ENCODE results near the gene NCAM1.

NCAM1 gene

DNA sequence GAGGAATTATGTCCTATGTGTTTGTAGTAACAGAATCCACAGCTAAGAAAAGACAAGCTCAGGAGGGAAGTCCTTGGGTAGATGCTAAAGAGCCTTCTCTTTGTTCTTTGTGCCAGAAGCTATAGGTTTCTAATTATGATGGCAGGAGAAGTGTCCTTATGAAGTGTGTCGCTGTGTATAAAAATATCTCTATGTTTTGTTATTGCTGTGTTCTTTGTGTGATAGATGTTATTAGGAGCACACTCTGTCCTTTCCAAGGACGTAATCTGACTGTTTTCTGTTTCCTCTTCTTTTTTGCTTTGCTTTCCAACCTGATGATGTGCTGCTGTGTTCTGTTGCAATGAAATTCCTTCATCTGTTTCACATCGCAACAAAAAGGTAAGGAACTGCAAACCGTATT, 171.9 kb downstream of the NCAM1 start:
- no peak for DNase-seq (ENCODE audit: low read depth)

DNA sequence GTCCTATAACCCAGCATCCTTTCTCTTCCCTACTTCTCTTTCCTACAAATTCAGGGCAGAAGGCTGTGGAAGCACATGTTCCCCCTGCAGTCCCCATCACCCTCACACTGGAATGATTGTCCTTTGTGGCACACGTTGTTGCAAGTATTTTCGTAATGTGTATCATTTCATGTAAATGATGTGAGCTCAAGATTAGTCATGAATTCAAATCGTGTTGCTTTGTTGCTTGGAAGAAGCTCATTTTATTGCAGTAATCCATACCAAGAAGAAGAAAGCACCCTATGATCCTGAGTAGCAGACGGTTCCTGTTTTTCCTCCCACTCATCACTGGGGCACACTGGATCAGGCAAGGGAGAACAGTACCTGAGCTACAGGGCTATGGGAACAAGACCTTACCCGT, 173.4 kb downstream of the NCAM1 start:
- DNase-seq (ENCODE audit: low read depth), result no peak

DNA sequence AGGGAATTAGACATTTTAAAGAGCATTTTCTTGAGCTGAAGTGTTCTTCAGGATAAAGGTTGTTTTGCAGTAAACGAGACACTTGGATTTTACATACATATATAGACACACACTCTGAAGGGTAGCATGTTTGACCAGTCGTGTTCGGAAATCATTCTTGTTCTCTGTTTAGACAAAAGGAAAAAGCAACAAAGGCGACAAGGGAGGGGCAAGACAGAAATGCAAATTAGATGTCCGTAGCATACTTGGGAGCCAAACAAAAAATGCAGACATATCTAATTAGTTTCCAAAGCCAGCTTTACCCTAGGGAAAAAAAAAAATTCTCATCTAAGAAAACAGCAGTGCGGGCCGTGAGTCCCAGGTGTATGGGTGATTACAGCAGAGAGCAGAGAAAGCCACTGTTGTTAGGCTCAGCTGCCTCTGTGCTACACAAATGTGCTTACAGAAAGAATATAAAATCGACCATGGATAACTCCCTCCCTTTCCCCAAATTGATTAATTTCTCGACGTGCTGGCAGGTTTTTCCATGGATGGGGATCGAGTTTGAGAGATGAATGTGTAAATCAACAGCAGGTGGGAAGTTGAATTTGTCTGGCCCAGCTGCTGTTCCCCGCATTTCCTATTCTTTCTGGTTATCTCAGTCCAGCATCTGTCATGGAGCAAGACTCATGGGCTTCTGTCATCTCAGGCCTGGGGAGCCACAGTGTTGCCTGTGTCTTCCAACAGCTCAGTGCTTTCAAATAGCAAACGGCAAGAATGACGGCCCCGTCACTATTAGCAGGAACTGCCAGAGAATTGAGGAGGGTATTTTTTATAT, 176.7 kb downstream of the NCAM1 start:
- DNase-seq (ENCODE audit: low read depth), result no peak

- no peak for DNase-seq (ENCODE audit: low read depth)
Observed at GRCh38 chr11:113138731-113139130, 177.5 kb downstream of the NCAM1 start.

GRCh38 chr11:113141010-113141409, 179.8 kb downstream of the NCAM1 start:
- DNase-seq (ENCODE audit: low read depth), result no peak

- no peak for DNase-seq (ENCODE audit: low read depth)
Observed at GRCh38 chr11:113142508-113142907, 181.3 kb downstream of the NCAM1 start.

DNA sequence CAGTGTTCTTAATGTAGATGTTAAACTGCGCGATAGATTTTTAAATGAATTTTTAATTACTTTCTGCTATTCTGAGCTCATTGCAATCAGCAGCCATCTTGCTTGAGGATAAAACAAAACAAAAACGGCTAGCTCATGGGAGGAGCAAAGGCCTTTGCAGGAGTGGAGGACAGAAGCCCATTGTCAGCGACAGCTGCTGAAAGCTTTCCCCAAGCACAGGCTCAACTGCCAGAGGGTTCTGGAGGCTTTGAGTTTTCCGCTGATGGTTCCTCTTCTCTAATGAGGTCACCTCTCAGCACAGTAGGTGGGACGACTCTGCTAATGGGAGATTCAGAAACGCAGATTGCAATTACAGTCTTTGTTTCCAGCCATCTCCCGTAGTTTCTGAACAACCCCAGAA, 186.0 kb downstream of the NCAM1 start:
- DNase-seq (ENCODE audit: low read depth), result no peak

GRCh38 chr11:113148076-113148475, 186.9 kb downstream of the NCAM1 start:
- no peak for DNase-seq (ENCODE audit: low read depth)

DNA sequence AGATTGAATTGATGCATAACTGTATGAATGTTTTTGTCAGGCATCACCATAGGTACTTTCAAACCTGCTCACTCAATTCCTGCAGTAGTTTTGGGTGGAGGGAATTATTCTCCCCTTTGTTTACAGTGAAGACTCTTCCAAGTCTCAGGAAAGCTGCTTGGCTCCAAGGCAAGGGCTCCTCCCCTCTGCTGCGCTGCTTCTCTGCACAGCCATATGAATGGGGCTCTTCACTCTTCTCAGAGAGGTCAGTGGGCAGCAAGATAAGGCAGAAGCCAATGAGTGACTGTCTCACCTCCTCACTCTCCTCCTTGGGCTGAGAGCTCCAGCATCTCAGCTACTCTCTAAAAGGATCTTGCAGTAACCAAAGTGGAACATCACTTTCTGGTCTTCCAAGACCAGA, 187.4 kb downstream of the NCAM1 start:
- DNase-seq (ENCODE audit: low read depth), result no peak

GRCh38 chr11:113151521-113151920, 190.3 kb downstream of the NCAM1 start:
- no peak for DNase-seq (ENCODE audit: low read depth)

- DNase-seq (ENCODE audit: low read depth), result no peak
Observed at GRCh38 chr11:113152500-113152899, 191.3 kb downstream of the NCAM1 start.

DNA sequence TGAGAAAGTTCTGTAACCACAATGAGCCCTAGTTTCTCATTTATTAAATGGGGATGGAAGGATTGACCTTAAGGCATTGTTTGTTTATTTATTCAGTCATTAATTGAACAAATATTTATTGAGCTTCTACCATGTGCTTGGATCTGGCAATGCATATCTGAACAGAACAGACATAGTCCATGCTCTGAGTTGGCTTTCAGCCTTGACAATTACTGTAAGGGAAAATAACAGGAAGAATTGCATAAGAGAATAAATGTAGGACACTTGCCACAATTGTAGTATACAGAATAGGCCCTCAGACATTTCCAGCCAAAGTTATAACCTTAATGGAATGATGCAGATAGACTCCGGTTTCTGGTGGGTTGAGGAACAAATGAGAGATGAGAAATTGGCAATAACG, 192.6 kb downstream of the NCAM1 start:
- DNase-seq (ENCODE audit: low read depth), result no peak

DNA sequence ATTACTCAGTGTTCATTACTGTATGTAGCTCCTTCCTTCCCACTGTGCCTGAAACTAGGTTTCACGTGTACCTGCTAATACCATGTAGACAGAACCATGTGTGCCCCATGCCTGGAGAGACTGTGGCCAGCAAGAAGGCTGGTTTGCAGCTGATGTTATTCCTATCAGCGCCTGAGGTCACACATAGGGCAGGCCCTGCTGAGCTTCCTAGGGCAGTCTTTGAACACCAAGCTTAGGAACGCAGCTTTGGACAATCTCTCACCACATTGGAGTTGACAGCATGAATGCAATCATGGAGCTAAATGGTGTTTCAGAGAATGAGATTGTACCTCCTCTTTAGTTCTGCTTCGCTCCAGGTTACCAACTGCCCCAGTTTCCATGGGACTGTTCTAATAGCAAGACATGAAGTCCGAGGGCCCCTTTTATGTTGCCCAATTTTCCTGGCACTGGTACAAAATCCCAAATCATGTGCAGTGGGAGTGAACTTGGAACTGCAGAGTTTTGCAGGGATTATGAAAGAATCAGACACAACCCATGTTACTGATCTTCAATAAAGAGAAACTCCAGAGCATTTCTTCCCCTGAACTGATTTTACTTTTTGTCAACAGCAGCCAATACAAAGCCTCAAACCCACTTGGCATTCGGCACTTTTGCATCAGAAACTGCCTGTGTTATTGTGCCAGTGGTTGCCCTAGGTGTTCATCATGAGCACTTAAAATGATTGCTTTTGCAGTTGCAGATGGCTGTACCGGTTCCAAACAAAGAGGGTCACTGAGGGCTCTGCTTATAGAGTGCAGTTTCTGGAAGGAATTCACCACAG, 199.0 kb downstream of the NCAM1 start:
- no peak for DNase-seq (ENCODE audit: low read depth)

DNA sequence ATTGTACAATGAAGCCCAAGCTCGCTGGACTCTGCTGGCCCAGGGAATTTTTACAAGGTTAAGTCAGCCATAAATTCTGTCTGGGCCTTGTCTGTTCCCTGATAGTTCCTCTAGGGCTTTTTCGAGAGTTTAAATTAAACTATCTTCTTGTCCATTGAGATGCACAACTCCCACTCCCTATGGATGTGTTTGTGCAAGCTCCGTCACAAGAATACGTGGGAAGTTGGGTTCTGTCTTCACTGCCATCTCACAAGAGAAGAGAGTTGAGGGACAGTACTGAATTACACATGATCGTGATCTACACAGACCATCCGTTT, 199.5 kb downstream of the NCAM1 start:
- no peak for DNase-seq (ENCODE audit: low read depth)

DNA sequence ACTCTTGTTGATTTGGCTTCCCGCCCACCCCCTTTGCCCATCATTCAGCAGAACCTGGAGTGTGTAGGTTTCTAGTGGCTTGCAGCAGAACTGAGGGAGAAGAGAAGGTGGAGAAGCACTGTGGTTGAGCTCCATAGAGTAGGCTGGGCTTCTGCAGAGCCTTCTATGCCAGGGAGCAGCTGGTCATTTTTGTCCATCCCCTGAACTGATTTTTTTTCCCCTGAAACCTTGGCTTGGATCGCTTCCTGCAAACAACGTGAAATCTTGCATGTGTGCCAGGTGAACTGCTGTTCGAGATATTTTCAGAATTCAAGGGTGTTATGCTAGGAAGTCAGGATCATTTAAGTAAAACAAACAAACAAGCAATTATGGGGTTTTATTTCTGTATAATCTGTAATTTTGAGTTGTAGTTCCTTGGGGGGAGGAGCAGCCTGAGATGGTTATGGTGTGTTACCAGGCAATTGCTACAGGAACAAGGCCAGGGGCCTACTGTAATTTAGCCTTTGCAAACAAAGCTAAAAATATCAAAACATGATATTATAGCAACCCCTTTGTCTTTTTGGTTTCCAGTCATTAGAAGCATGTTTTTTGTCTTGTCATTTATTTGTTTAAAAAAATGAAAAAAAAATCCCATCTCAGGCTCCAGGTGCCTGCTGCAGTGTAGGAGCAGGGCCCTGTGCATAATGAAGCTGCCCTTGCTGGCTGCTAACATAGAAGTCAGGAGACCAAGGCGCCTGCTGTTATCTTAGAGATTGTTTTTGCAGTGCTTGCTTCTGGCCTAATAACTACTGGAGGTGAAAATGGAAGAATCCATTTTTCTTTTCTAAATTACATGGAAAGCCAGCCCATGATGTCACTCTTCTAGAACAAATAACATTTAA, 200.7 kb downstream of the NCAM1 start:
- no peak for DNase-seq (ENCODE audit: low read depth)

DNA sequence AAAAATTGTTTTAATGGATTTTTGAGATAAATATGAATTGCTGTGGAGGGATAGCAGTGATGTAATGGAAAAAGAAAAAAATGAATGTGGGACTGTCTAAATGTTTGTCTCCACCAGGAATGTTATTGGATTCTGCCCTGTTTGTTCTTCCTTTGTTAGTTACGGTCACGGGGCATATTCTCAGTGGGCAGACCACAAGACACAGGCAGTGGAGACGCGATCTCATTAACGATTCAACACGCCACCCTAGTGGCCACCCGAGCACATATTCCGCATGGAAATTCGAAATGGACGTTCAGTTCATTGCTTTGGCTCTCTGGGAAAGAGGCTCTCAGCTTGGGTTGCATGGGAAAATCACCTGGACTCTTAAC, 201.4 kb downstream of the NCAM1 start:
- DNase-seq (ENCODE audit: low read depth), result no peak

DNA sequence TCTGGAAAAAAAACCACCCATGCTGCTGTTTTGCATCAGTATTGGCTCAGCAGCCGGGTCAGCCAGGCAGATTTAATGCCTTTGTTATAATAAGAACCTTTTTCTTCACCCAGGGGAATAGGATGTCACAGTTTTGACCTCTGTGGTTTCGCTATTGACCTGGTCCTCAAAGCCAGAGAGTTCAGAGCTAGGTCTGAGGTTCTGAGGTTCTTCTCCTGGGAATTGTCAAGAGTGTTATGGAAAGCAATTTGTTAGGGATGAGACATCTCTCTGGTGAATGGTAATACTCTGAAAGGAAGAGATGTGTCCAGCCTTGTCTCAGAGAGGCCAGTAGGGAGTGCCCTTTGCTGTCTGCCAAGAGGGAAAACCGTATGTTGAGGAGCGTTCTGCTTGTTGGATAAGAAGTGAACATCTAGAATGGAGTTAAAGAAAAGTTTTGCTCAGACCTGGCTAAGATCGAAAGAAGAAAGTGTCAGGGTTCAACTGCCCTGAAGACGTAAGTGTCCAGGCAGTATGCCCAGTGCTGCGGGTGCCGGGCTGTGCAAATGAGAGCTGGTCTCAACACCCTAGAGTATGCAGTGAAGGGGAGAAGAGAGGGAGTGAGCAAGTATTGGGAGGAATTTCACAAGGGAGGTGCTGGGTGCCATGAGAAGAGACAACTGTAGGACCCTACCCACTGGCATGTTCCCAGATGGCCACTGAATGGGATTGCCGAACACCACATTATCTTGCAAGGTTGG, 202.2 kb downstream of the NCAM1 start:
- DNase-seq (ENCODE audit: low read depth), result peak; percentile 64

DNA sequence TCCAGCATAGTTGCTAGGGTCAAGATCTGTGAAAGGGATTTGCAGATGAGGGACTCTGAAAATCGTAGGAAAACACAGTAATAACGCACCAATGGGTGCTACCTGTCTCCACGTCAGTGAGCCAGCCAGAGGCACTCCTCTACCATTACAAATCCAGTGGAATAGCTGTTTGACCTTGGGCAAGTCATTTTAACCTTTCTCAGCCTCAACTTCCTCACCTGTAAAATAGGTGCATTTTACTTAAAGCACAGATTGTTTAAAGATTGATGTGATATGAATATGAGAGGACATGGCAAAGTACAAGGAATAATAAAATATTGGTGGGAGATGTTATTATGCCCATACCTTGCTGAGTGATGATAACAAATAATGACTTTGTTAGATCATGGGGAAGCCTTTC, 205.1 kb downstream of the NCAM1 start:
- no peak for DNase-seq (ENCODE audit: low read depth)

DNA sequence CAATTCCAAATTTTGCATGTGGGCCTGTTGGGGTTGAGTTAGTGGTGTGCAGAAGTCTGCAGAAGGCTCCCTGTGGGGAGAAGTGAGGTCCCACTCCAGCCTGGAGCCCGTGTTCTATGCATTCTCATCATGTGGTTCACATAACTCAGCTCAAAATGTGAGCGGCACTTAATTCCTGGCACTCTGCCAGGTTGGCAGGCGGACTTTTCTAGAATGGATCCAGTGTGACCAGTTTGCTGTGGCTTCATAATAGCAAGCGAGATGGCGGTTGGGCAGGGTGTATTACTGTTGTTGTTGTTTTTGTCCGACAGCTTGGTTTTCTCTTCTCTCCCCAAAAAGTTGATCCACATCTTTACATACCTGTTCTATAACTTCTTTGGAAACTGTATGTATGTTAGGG, 206.4 kb downstream of the NCAM1 start:
- no peak for DNase-seq (ENCODE audit: low read depth)

DNA sequence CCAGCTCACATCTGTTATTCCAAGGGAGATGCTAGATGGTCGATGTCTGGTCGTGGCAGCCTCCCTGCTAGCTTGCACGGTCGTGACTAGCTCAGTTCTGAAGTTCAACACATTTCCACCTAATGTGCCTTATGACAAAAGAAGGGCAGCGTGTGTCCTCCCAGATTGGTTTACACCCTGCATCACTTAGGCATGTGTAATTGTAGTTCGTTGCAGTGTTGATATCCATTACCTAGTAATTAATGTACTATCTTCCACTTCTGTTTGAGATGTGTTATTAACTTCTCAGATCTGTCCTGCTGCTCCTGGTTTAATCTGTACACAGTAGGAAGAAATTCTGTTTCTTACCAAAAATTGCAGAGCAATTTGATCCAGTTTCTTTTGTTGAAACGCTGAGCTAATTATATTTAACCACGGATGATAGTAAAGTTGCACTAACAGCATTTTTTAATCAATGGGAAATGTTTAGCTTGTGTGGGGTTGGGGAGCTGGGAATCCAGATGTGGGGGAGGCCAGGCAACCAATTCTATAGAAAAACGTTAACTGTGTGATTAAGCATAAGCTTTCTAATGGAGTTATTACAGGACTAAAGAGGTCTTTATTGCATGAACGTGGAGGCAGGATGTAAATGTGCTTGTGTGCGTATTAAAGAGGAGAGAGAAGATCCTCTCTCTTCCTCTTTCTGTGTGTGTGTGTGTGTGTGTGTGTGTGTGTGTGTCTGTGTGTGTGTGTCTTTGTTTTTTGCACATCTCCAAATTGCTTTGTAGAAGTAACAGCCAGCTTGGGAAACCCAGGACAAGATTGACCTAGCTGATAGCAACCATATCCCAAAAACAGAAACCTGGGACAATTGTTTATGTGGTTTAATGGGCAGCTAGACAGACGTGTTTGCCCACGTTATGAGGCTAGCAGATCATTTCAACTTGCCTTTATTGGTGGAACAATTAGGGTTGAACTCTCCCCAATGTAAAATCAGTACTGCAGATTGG, 207.4 kb downstream of the NCAM1 start:
- DNase-seq (ENCODE audit: low read depth), result no peak
